Small intestine (tissue), 7 donors: ENCODE results near the gene INSIG1. TPM values are rescaled to one million over a fixed set of nuclear protein-coding genes. Genes with fewer than 3 reads are reported as not detected.

Experiments
- DNase-seq, 2 donors: peaks; one replicate each; pipeline versions ENCODE4 v3.0.0 to v3.0.0-alpha.2; 2013
- FAIRE-seq: peaks from 2 replicates; lab custom pipeline; 2012; peaks lifted over from hg19 to GRCh38; lab: Jason Lieb, UNC
- H3K27ac ChIP-seq, 3 donors: one replicate each; pipeline ENCODE4 v1.5.1; 2013; ENCODE audit warnings: low read length in 2 of 3, mild to moderate bottlenecking in 2 of 3, control low read depth in 1 of 3, inconsistent platforms in 1 of 3, low read depth in 1 of 3, moderate library complexity in 1 of 3
- H3K27me3 ChIP-seq, 3 donors: one replicate each; pipeline ENCODE4 v1.6.1; 2013; ENCODE audit warnings: low read length in 3 of 3, inconsistent platforms in 1 of 3; ENCODE audit not compliant: control insufficient read depth in 3 of 3, insufficient read depth in 3 of 3
- H3K36me3 ChIP-seq, 3 donors: one replicate each; pipeline ENCODE4 v1.6.1; 2013; ENCODE audit warnings: low read length in 3 of 3, inconsistent platforms in 1 of 3, low read depth in 1 of 3, mild to moderate bottlenecking in 1 of 3, moderate library complexity in 1 of 3; ENCODE audit not compliant: control insufficient read depth in 3 of 3, insufficient read depth in 2 of 3
- H3K4me1 ChIP-seq, 3 donors: one replicate each; pipeline ENCODE4 v1.6.1; 2013; ENCODE audit warnings: low read length in 2 of 3, inconsistent platforms in 1 of 3, low read depth in 1 of 3, mild to moderate bottlenecking in 1 of 3, moderate library complexity in 1 of 3; ENCODE audit not compliant: control insufficient read depth in 3 of 3, insufficient read depth in 2 of 3
- H3K4me3 ChIP-seq, 3 donors: one replicate each; pipeline ENCODE4 v1.5.1; 2013; ENCODE audit warnings: low read length in 3 of 3, control low read depth in 1 of 3, inconsistent platforms in 1 of 3, low read depth in 1 of 3, mild to moderate bottlenecking in 1 of 3, moderate library complexity in 1 of 3
- H3K9me3 ChIP-seq, 2 donors: one replicate each; pipeline ENCODE4 v1.6.1; 2013; ENCODE audit warnings: low read depth in 1 of 2, low read length in 1 of 2; ENCODE audit not compliant: control insufficient read depth in 2 of 2, insufficient read depth in 1 of 2
- WGBS, 3 donors: extraction: QIAGEN DNeasy Blood & Tissue Kit; methylation state at CpG; one replicate each; pipeline ENCODE4 v1.1.7; 2013; 5-methylcytosine and 5-hydroxymethylcytosine counted together
- polyA plus RNA-seq, 4 donors: library from polyadenylated mRNA; stranded (reverse) in 3 of 4; unstranded in 1 of 4; fragments of 200-250 nt in 3 of 4; fragments of 120-200 nt in 1 of 4; gene quantifications; one replicate each; pipeline versions ENCODE4 v1.2.1 to v1.2.3, GENCODE V29; 2013
- donor health status: healthy with polysubstance abuse.
- donor health status: control.
- donor health status: control.
- donor health status: Bipolar disorder and iron deficiency.
- donor health status: healthy.

Gene INSIG1
- polyA plus RNA-seq, 4 donors, result 5.8 to 70.1 (median 25.7) TPM

- peaks cover 0 to 8% of the 10 kb centered on the region in 2 donors for H3K9me3 ChIP-seq
- H3K27me3 ChIP-seq, result peaks cover 0 to 33% (median 7%) of the 10 kb centered on the region in 3 donors
- no peaks in the 10 kb centered on the region for H3K36me3 ChIP-seq
- FAIRE-seq (no peak), DNase-seq (no peak)
- no peak overlapping the region for H3K27ac ChIP-seq
- no peaks in the 10 kb centered on the region for H3K4me1 ChIP-seq
- 78 to 82% (median 82%) methylated on average over 2 of the region's 2 CpGs for WGBS, 3 donors
- no peak overlapping the region for H3K4me3 ChIP-seq
Measured at GRCh38 chr7:155324918-155325235, 27.2 kb downstream of the INSIG1 start.

- 39 to 63% (median 54%) methylated on average over 9 of the region's 9 CpGs for WGBS, 3 donors
- FAIRE-seq (no peak), DNase-seq (no peak)
- H3K4me1 ChIP-seq, result no peaks in the 10 kb centered on the region
- no peaks in the 10 kb centered on the region for H3K36me3 ChIP-seq
- no peak overlapping the region for H3K4me3 ChIP-seq
- peaks cover 0 to 8% of the 10 kb centered on the region in 2 donors for H3K9me3 ChIP-seq
- no peak overlapping the region for H3K27ac ChIP-seq
- peaks cover 0 to 33% (median 7%) of the 10 kb centered on the region in 3 donors for H3K27me3 ChIP-seq
Measured at GRCh38 chr7:155326385-155326784, 28.7 kb downstream of the INSIG1 start.

GRCh38 chr7:155327590-155328320 is 30.1 kb downstream of the INSIG1 start:
- 69 to 79% (median 75%) methylated on average over 12 to 13 of the region's 13 CpGs for WGBS, 3 donors
- no peak for FAIRE-seq

GRCh38 chr7:155329225-155329624 is 31.5 kb downstream of the INSIG1 start:
- Histone ChIP-seq H3K27ac (no peak overlapping the region), H3K9me3 (peaks cover 0 to 3% of the 10 kb centered on the region in 2 donors), H3K27me3 (peaks cover 0 to 20% (median 5%) of the 10 kb centered on the region in 3 donors), H3K4me1 (no peaks in the 10 kb centered on the region), H3K4me3 (no peak overlapping the region), H3K36me3 (no peaks in the 10 kb centered on the region)
- 14 to 43% methylated on average over 1 of the region's 5 CpGs; no CpG with 5 or more reads in 1 of the 3 donors for WGBS, 3 donors
- FAIRE-seq (no peak), DNase-seq (no peak)

More at GRCh38 chr7:155327590-155328320, 30.1 kb downstream of the INSIG1 start:
- Histone ChIP-seq H3K4me1 (no peaks in the 10 kb centered on the region), H3K27me3 (peaks cover 0 to 28% (median 5%) of the 10 kb centered on the region in 3 donors), H3K36me3 (no peaks in the 10 kb centered on the region), H3K4me3 (no peak overlapping the region), H3K27ac (no peak overlapping the region), H3K9me3 (peaks cover 0 to 8% of the 10 kb centered on the region in 2 donors)
- DNase-seq, result no peak

GRCh38 chr7:155331396-155331795 is 33.7 kb downstream of the INSIG1 start:
- 56 to 72% (median 57%) methylated on average over 4 of the region's 4 CpGs for WGBS, 3 donors
- no peak overlapping the region for H3K27ac ChIP-seq
- no peak for FAIRE-seq

GRCh38 chr7:155333346-155334234 is 35.9 kb downstream of the INSIG1 start:
- H3K9me3 ChIP-seq, result no peaks in the 10 kb centered on the region
- FAIRE-seq, result no peak
- H3K4me3 ChIP-seq, result no peak overlapping the region
- peaks cover 0 to 14% (median 5%) of the 10 kb centered on the region in 3 donors for H3K27me3 ChIP-seq
- H3K4me1 ChIP-seq, result no peaks in the 10 kb centered on the region
- DNase-seq, result no peak
- H3K27ac ChIP-seq, result no peak overlapping the region
- WGBS, 3 donors, result 74 to 77% (median 75%) methylated on average over 23 of the region's 23 CpGs
- no peaks in the 10 kb centered on the region for H3K36me3 ChIP-seq

More at GRCh38 chr7:155331396-155331795, 33.7 kb downstream of the INSIG1 start:
- Histone ChIP-seq H3K36me3 (no peaks in the 10 kb centered on the region), H3K4me3 (no peak overlapping the region), H3K9me3 (no peaks in the 10 kb centered on the region), H3K27me3 (peaks cover 0 to 11% (median 8%) of the 10 kb centered on the region in 3 donors), H3K4me1 (no peaks in the 10 kb centered on the region)
- no peak for DNase-seq

GRCh38 chr7:155336812-155337602 is 39.3 kb downstream of the INSIG1 start:
- DNase-seq (no peak), FAIRE-seq (no peak)
- Histone ChIP-seq H3K36me3 (no peaks in the 10 kb centered on the region), H3K27ac (no peak overlapping the region), H3K4me3 (no peak overlapping the region), H3K27me3 (peaks cover 0 to 14% (median 5%) of the 10 kb centered on the region in 3 donors), H3K9me3 (no peaks in the 10 kb centered on the region), H3K4me1 (no peaks in the 10 kb centered on the region)
- WGBS, 3 donors, result 77 to 82% (median 78%) methylated on average over 21 of the region's 21 CpGs
